ENCODE results near the gene DCDC2.
"Not testable (repeated sequence)": the region's sequence is repeated elsewhere in the genome, so short reads cannot be mapped to it uniquely, and the experiment has no call there.

DCDC2 gene

GRCh38 chr6:24387818-24388217, 30.0 kb upstream of the DCDC2 start:
- no peak overlapping the region for H3K4me3 ChIP-seq (ENCODE audit: low read length)
- DNase-seq (ENCODE audit: low read depth), result no peak
- no peak for TF ChIP-seq CTCF (conservative IDR thresholded peaks at IDR 0.05; ENCODE audit: low read depth, low read length)

GRCh38 chr6:24385536-24386269, 27.8 kb upstream of the DCDC2 start:
- DNase-seq (ENCODE audit: low read depth), result no peak
- no peak for TF ChIP-seq CTCF (conservative IDR thresholded peaks at IDR 0.05; ENCODE audit: low read depth, low read length)
- no peak overlapping the region for H3K4me3 ChIP-seq (ENCODE audit: low read length)

GRCh38 chr6:24384369-24385130, 26.7 kb upstream of the DCDC2 start:
- H3K4me3 ChIP-seq (ENCODE audit: low read length); DNase-seq (ENCODE audit: low read depth): not testable (repeated sequence)

- DNase-seq (ENCODE audit: low read depth); H3K4me3 ChIP-seq (ENCODE audit: low read length): not testable (repeated sequence)
These were observed 25.1 kb upstream of the DCDC2 start for GRCh38 chr6:24382891-24383494.

GRCh38 chr6:24382220-24382540, 24.3 kb upstream of the DCDC2 start:
- H3K4me3 ChIP-seq (ENCODE audit: low read length), result no peak overlapping the region
- no peak for TF ChIP-seq CTCF (conservative IDR thresholded peaks at IDR 0.05; ENCODE audit: low read depth, low read length)
- DNase-seq (ENCODE audit: low read depth), result no peak

- no peak for TF ChIP-seq CTCF (conservative IDR thresholded peaks at IDR 0.05; ENCODE audit: low read depth, low read length)
- no peak for DNase-seq (ENCODE audit: low read depth)
- H3K4me3 ChIP-seq (ENCODE audit: low read length), result no peak overlapping the region
These were observed 23.8 kb upstream of the DCDC2 start for GRCh38 chr6:24381476-24382219.

- H3K4me3 ChIP-seq (ENCODE audit: low read length), result no peak overlapping the region
- TF ChIP-seq CTCF (conservative IDR thresholded peaks at IDR 0.05; ENCODE audit: low read depth, low read length), result no peak
- no peak for DNase-seq (ENCODE audit: low read depth)
These were observed 20.7 kb upstream of the DCDC2 start for GRCh38 chr6:24378473-24379097.
